HG03342 (cell line): ENCODE data around the gene FXYD5.
"Not testable (repeated sequence)": the region's sequence is repeated elsewhere in the genome, so short reads cannot be mapped to it uniquely, and the experiment has no call there.

Experiments used
- ATAC-seq: cut with Tn5 transposase; IDR thresholded peaks from one replicate; pipeline ENCODE4 v1.9.1; 2021; ENCODE audit warnings: mild to moderate bottlenecking, moderate library complexity; ENCODE audit not compliant: unreplicated experiment

Gene FXYD5

GRCh38 chr19:35177377-35178274 is 23.1 kb downstream of the FXYD5 start:
- no peak for ATAC-seq

- no peak for ATAC-seq
Observed at GRCh38 chr19:35178701-35179100, 24.2 kb downstream of the FXYD5 start.

- no peak for ATAC-seq
Observed at GRCh38 chr19:35179830-35180229, 25.3 kb downstream of the FXYD5 start.

- no peak for ATAC-seq
Observed at GRCh38 chr19:35181387-35181786, 26.9 kb downstream of the FXYD5 start.

- no peak for ATAC-seq
Observed at GRCh38 chr19:35184267-35184666, 29.7 kb downstream of the FXYD5 start.

- ATAC-seq = no peak
Observed at GRCh38 chr19:35184884-35185283, 30.3 kb downstream of the FXYD5 start.

- ATAC-seq = no peak
Observed at GRCh38 chr19:35194012-35194984, 39.8 kb downstream of the FXYD5 start.

GRCh38 chr19:35195830-35196229 is 41.3 kb downstream of the FXYD5 start:
- ATAC-seq = no peak

- not testable (repeated sequence) for ATAC-seq
Observed at GRCh38 chr19:35196861-35197260, 42.3 kb downstream of the FXYD5 start.

- ATAC-seq = no peak
Observed at GRCh38 chr19:35199481-35199880, 44.9 kb downstream of the FXYD5 start.

- ATAC-seq = no peak
Observed at GRCh38 chr19:35202722-35203688, 48.5 kb downstream of the FXYD5 start.

GRCh38 chr19:35204799-35205732 is 50.5 kb downstream of the FXYD5 start:
- ATAC-seq = peak; percentile 75

- ATAC-seq = peak; percentile 18
Observed at GRCh38 chr19:35205733-35206323, 51.3 kb downstream of the FXYD5 start.

- ATAC-seq = no peak
Observed at GRCh38 chr19:35206379-35206778, 51.8 kb downstream of the FXYD5 start.

GRCh38 chr19:35206855-35207254 is 52.3 kb downstream of the FXYD5 start:
- ATAC-seq = no peak

- ATAC-seq = no peak
Observed at GRCh38 chr19:35207391-35207871, 52.9 kb downstream of the FXYD5 start.

- ATAC-seq = no peak
Observed at GRCh38 chr19:35208121-35208520, 53.6 kb downstream of the FXYD5 start.

- ATAC-seq = no peak
Observed at GRCh38 chr19:35209646-35210045, 55.1 kb downstream of the FXYD5 start.
